Neural cell (in vitro differentiated cells): ENCODE results near the gene NFKBIZ.

Experiments
- CTCF ChIP-seq: fragments of 450-650 bp; IDR thresholded peaks from 2 replicates; pipeline ENCODE4 v1.5.1; 2014; ENCODE audit warnings: antibody characterized with exemption, mild to moderate bottlenecking, moderate library complexity; ENCODE audit not compliant: poor library complexity, severe bottlenecking
- EZH2 ChIP-seq: fragments of 200-600, 300-800 bp; shearing (Covaris generic), sonication (generic); IDR thresholded peaks from 2 replicates; pipeline ENCODE4 v1.6.1; 2014; ENCODE audit warnings: antibody characterized with exemption, low read length, borderline replicate concordance, mild to moderate bottlenecking; ENCODE audit not compliant: insufficient read depth, poor library complexity, severe bottlenecking
- MXI1 ChIP-seq: fragments of 450-650 bp; conservative IDR thresholded peaks from 2 replicates; pipeline ENCODE4 v1.6.1; 2014; ENCODE audit warnings: antibody characterized with exemption, mild to moderate bottlenecking; ENCODE audit not compliant: poor library complexity, severe bottlenecking
- POLR2AphosphoS5 ChIP-seq: IDR thresholded peaks from 2 replicates; pipeline ENCODE4 v1.6.1; 2012
- REST ChIP-seq: IDR thresholded peaks from 2 replicates; pipeline ENCODE4 v1.6.1; 2012; ENCODE audit warnings: borderline replicate concordance
- SMC3 ChIP-seq: fragments of 450-650 bp; conservative IDR thresholded peaks from 2 replicates; pipeline ENCODE4 v1.6.1; 2014; ENCODE audit warnings: antibody characterized with exemption, mild to moderate bottlenecking, moderate library complexity; ENCODE audit not compliant: poor library complexity

- TF ChIP-seq CTCF = no peak
- no peak for TF ChIP-seq REST
- TF ChIP-seq EZH2 = no peak
- TF ChIP-seq MXI1 = no peak
- no peak for TF ChIP-seq POLR2AphosphoS5
- TF ChIP-seq SMC3 = no peak
Observed at GRCh38 chr3:101884776-101885175, 35.5 kb downstream of the NFKBIZ start.
